Astrocyte (in vitro differentiated cells and primary cell): ENCODE measurements around the gene GLP1R.

ENCODE experiments used
- CTCF ChIP-seq: IDR thresholded peaks from 2 replicates; pipeline ENCODE4 v1.5.1; 2011; ENCODE audit warnings: low read depth, mild to moderate bottlenecking, inconsistent platforms, low read length, moderate library complexity; ENCODE audit not compliant: insufficient read depth
- EZH2 ChIP-seq: IDR thresholded peaks from 2 replicates; pipeline ENCODE4 v1.6.1; 2012; ENCODE audit warnings: mild to moderate bottlenecking, low read length, inconsistent platforms; ENCODE audit not compliant: insufficient read depth

GRCh38 chr6:39095578-39095977 lies 47.0 kb downstream of the GLP1R start:
- TF ChIP-seq CTCF = no peak
- TF ChIP-seq EZH2 = no peak
